Forelimb muscle (tissue), 1 donor: ENCODE measurements around the gene GALT. TPM values are rescaled to one million over a fixed set of nuclear protein-coding genes. Genes with fewer than 3 reads are reported as not detected.

ENCODE experiments used
- DNase-seq: peaks from one replicate; pipeline ENCODE4 v3.0.0-alpha.2; 2013; ENCODE audit warnings: low read depth
- polyA plus RNA-seq: library from polyadenylated mRNA; unstranded; fragments of 120-200 nt; gene quantifications from one replicate; pipeline ENCODE4 v1.2.1, GENCODE V29; 2013; ENCODE audit not compliant: insufficient read length

The GALT gene
- polyA plus RNA-seq, 1 donor, result 38.4 TPM

GRCh38 chr9:34684145-34684544, 37.7 kb downstream of the GALT start:
- DNase-seq, result no peak

GRCh38 chr9:34684816-34685215, 38.3 kb downstream of the GALT start:
- no peak for DNase-seq

GRCh38 chr9:34685591-34685990, 39.1 kb downstream of the GALT start:
- DNase-seq, result no peak

- no peak for DNase-seq
Measured at GRCh38 chr9:34686231-34686630, 39.8 kb downstream of the GALT start.

- no peak for DNase-seq
Measured at GRCh38 chr9:34686732-34687131, 40.3 kb downstream of the GALT start.

- no peak for DNase-seq
Measured at GRCh38 chr9:34687276-34688030, 41.0 kb downstream of the GALT start.

- no peak for DNase-seq
Measured at GRCh38 chr9:34688329-34689115, 42.0 kb downstream of the GALT start.

- DNase-seq, result no peak
Measured at GRCh38 chr9:34689116-34689470, 42.6 kb downstream of the GALT start.

GRCh38 chr9:34689512-34689911, 43.0 kb downstream of the GALT start:
- no peak for DNase-seq

- DNase-seq, result no peak
Measured at GRCh38 chr9:34690983-34691935, 44.8 kb downstream of the GALT start, which contains the start of gene CCL19. TSS of gene CCL19 (minus strand) at chr9:34691276. CDS start at chr9:34691139, 137 bp downstream.

- DNase-seq, result no peak
Measured at GRCh38 chr9:34691936-34692315, 45.5 kb downstream of the GALT start.

GRCh38 chr9:34693560-34693959, 47.1 kb downstream of the GALT start:
- no peak for DNase-seq

- no peak for DNase-seq
Measured at GRCh38 chr9:34694811-34695210, 48.3 kb downstream of the GALT start.

Other genes starting within 250 kb of the GALT start
- 11.7 TPM for gene FAM219A, start 188.1 kb upstream of the GALT start, polyA plus RNA-seq
- 0.24 TPM for gene DNAI1, start 187.9 kb upstream of the GALT start, polyA plus RNA-seq
- gene ENHO, start 123.7 kb upstream of the GALT start, polyA plus RNA-seq, result 3.4 TPM
- 44.9 TPM for gene CNTFR, start 57.0 kb upstream of the GALT start, polyA plus RNA-seq
- 20.3 TPM for gene RPP25L, start 34.6 kb upstream of the GALT start, polyA plus RNA-seq
- gene DCTN3, start 26.2 kb upstream of the GALT start, polyA plus RNA-seq, result 62.5 TPM
- not detected for gene ARID3C, start 17.6 kb upstream of the GALT start, polyA plus RNA-seq
- gene SIGMAR1, start 8.9 kb upstream of the GALT start, polyA plus RNA-seq, result 47.3 TPM
- gene IL11RA, start 5.5 kb downstream of the GALT start, polyA plus RNA-seq, result 105 TPM
- gene CCL27, start 16.0 kb downstream of the GALT start, polyA plus RNA-seq, result 0.51 TPM
- gene CCL19, start 44.6 kb downstream of the GALT start, polyA plus RNA-seq, result not detected
- gene CCL21, start 63.5 kb downstream of the GALT start, polyA plus RNA-seq, result 9.2 TPM